ENCODE results near the gene TESPA1. TPM values are rescaled to one million over a fixed set of nuclear protein-coding genes. Genes with fewer than 3 reads are reported as not detected.

The TESPA1 gene
- total and polyA plus RNA-seq, 9 of the 15 experiments (the other 6 are each of a cell fraction or from before 2014, with no cell fraction given) = 0.72 to 7.1 (median 2.4) TPM

GRCh38 chr12:55019784-55020183, 35.2 kb upstream of the TESPA1 start, which contains the start of gene NEUROD4 (continued):
- no peak for TF ChIP-seq SIN3B (IDR thresholded peaks at IDR 0.05; ENCODE audit: low read depth)
- TF ChIP-seq ZNF668 (CRISPR knock-in tag; IDR thresholded peaks at IDR 0.05) = no peak
- TF ChIP-seq RBBP5 (IDR thresholded peaks at IDR 0.05; ENCODE audit: borderline replicate concordance, insufficient read depth, low read length, poor library complexity, severe bottlenecking) = no peak
- TF ChIP-seq RBM22 (IDR thresholded peaks at IDR 0.05; ENCODE audit: low read depth, low read length, poor library complexity, severe bottlenecking) = no peak
- no peak for TF ChIP-seq SMAD2 (IDR thresholded peaks at IDR 0.05; ENCODE audit: low read depth, low read length)
- TF ChIP-seq ZNF134 (CRISPR knock-in tag; conservative IDR thresholded peaks at IDR 0.05) = no peak
- no peak for TF ChIP-seq ZFPM2 (CRISPR knock-in tag; IDR thresholded peaks at IDR 0.05)
- TF ChIP-seq HNRNPLL (IDR thresholded peaks at IDR 0.05; ENCODE audit: low read depth, low read length, poor library complexity, severe bottlenecking) = no peak
- no peak for TF ChIP-seq DNMT1 (IDR thresholded peaks at IDR 0.05)
- no peak for TF ChIP-seq JUN (IDR thresholded peaks at IDR 0.05; ENCODE audit: borderline replicate concordance, low read depth, low read length)
- TF ChIP-seq JUN (CRISPR knock-in tag; IDR thresholded peaks at IDR 0.05; ENCODE audit: borderline replicate concordance) = no peak
- no peak for TF ChIP-seq ARID3A (IDR thresholded peaks at IDR 0.05; ENCODE audit: borderline replicate concordance, low read depth, low read length)
- no peak for TF ChIP-seq ZNF354B (CRISPR knock-in tag; IDR thresholded peaks at IDR 0.05)
- TF ChIP-seq PHF20 (IDR thresholded peaks at IDR 0.05; ENCODE audit: partially characterized antibody) = no peak
- TF ChIP-seq RFX1 (IDR thresholded peaks at IDR 0.05) = no peak
- TF ChIP-seq ZNF197 (CRISPR knock-in tag; IDR thresholded peaks at IDR 0.05; ENCODE audit: low read depth) = peak; percentile 92
- no peak for TF ChIP-seq ILF3 (IDR thresholded peaks at IDR 0.05; ENCODE audit: borderline replicate concordance)
- no peak for TF ChIP-seq YBX1 (IDR thresholded peaks at IDR 0.05)
- TF ChIP-seq SAP30 (IDR thresholded peaks at IDR 0.05; ENCODE audit: borderline replicate concordance, insufficient read depth, low read depth, low read length, poor library complexity, severe bottlenecking) = no peak
- TF ChIP-seq ZFP30 (CRISPR knock-in tag; IDR thresholded peaks at IDR 0.05; ENCODE audit: borderline replicate concordance) = no peak
- TF ChIP-seq, protein P1, sequence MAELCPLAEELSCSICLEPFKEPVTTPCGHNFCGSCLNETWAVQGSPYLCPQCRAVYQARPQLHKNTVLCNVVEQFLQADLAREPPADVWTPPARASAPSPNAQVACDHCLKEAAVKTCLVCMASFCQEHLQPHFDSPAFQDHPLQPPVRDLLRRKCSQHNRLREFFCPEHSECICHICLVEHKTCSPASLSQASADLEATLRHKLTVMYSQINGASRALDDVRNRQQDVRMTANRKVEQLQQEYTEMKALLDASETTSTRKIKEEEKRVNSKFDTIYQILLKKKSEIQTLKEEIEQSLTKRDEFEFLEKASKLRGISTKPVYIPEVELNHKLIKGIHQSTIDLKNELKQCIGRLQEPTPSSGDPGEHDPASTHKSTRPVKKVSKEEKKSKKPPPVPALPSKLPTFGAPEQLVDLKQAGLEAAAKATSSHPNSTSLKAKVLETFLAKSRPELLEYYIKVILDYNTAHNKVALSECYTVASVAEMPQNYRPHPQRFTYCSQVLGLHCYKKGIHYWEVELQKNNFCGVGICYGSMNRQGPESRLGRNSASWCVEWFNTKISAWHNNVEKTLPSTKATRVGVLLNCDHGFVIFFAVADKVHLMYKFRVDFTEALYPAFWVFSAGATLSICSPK (IDR thresholded peaks at IDR 0.05; ENCODE audit: borderline replicate concordance) = no peak
- TF ChIP-seq ZNF23 (CRISPR knock-in tag; IDR thresholded peaks at IDR 0.05) = no peak
- no peak for TF ChIP-seq CREM (IDR thresholded peaks at IDR 0.05; ENCODE audit: low read depth)
- no peak for TF ChIP-seq SRSF9 (IDR thresholded peaks at IDR 0.05; ENCODE audit: borderline replicate concordance, low read depth, low read length)
- TF ChIP-seq KDM4B (IDR thresholded peaks at IDR 0.05; ENCODE audit: borderline replicate concordance in 2 of 2, low read depth in 1 of 2) = no peak
- TF ChIP-seq BACH1 (tag; IDR thresholded peaks at IDR 0.05) = 0 out of 2 replicates have a peak, but pooled peaks have one; percentile 41
- TF ChIP-seq IRF1 (CRISPR knock-in tag; IDR thresholded peaks at IDR 0.05; ENCODE audit: borderline replicate concordance) = no peak
